ENCODE data around the gene FHIT. TPM values are rescaled to one million over a fixed set of nuclear protein-coding genes. Genes with fewer than 3 reads are reported as not detected.

Gene FHIT
- total and polyA plus RNA-seq, 4 donors = 2.6 to 21.3 (median 8.7) TPM

- H3K9ac ChIP-seq (ENCODE audit: insufficient read depth in 1 of 2, low read length in 2 of 2) = no peak overlapping the region
- no peak for TF ChIP-seq CTCF (IDR thresholded peaks at IDR 0.05; ENCODE audit: control extremely low read depth, extremely low read depth)
- H3K9me3 ChIP-seq (ENCODE audit: control insufficient read depth in 4 of 4, insufficient read depth in 3 of 4, low read length in 3 of 4) = no peaks in the 10 kb centered on the region
- no peaks in the 10 kb centered on the region for H3K4me1 ChIP-seq (ENCODE audit: control insufficient read depth in 5 of 5, insufficient read depth in 5 of 5, low read length in 5 of 5)
- no peak overlapping the region for H3K27ac ChIP-seq (ENCODE audit: low read depth in 1 of 2, low read length in 1 of 2)
- H3K36me3 ChIP-seq (ENCODE audit: control insufficient read depth in 4 of 4, insufficient read depth in 4 of 4, low read length in 4 of 4) = no peaks in the 10 kb centered on the region
- DNase-seq (no peak), ATAC-seq (ENCODE audit: insufficient read depth, low FRiP score) (no peak)
- WGBS, 2 donors = 93 to 96% methylated on average over 3 of the region's 3 CpGs
- no peaks in the 10 kb centered on the region for H3K27me3 ChIP-seq (ENCODE audit: control insufficient read depth in 3 of 3, insufficient read depth in 3 of 3, low read length in 2 of 3)
- no peak overlapping the region for H3K4me3 ChIP-seq
Measured at GRCh38 chr3:59890639-59891038, 1360.6 kb downstream of the FHIT start.

- 95 to 96% methylated on average over 1 of the region's 1 CpG for WGBS, 2 donors
- Histone ChIP-seq H3K9me3 (ENCODE audit: control insufficient read depth in 4 of 4, insufficient read depth in 3 of 4, low read length in 3 of 4) (no peaks in the 10 kb centered on the region), H3K27me3 (ENCODE audit: control insufficient read depth in 3 of 3, insufficient read depth in 3 of 3, low read length in 2 of 3) (no peaks in the 10 kb centered on the region), H3K36me3 (ENCODE audit: control insufficient read depth in 4 of 4, insufficient read depth in 4 of 4, low read length in 4 of 4) (no peaks in the 10 kb centered on the region), H3K9ac (ENCODE audit: insufficient read depth in 1 of 2, low read length in 2 of 2) (no peak overlapping the region), H3K4me3 (no peak overlapping the region), H3K4me1 (ENCODE audit: control insufficient read depth in 5 of 5, insufficient read depth in 5 of 5, low read length in 5 of 5) (no peaks in the 10 kb centered on the region), H3K27ac (ENCODE audit: low read depth in 1 of 2, low read length in 1 of 2) (no peak overlapping the region)
- ATAC-seq (ENCODE audit: insufficient read depth, low FRiP score) (no peak), DNase-seq (no peak)
- no peak for TF ChIP-seq CTCF (IDR thresholded peaks at IDR 0.05; ENCODE audit: control extremely low read depth, extremely low read depth)
Measured at GRCh38 chr3:59886790-59887189, 1364.5 kb downstream of the FHIT start.

- Histone ChIP-seq H3K36me3 (ENCODE audit: control insufficient read depth in 4 of 4, insufficient read depth in 4 of 4, low read length in 4 of 4) (no peaks in the 10 kb centered on the region), H3K27ac (ENCODE audit: low read depth in 1 of 2, low read length in 1 of 2) (no peak overlapping the region), H3K9me3 (ENCODE audit: control insufficient read depth in 4 of 4, insufficient read depth in 3 of 4, low read length in 3 of 4) (no peaks in the 10 kb centered on the region), H3K27me3 (ENCODE audit: control insufficient read depth in 3 of 3, insufficient read depth in 3 of 3, low read length in 2 of 3) (no peaks in the 10 kb centered on the region), H3K4me1 (ENCODE audit: control insufficient read depth in 5 of 5, insufficient read depth in 5 of 5, low read length in 5 of 5) (no peaks in the 10 kb centered on the region), H3K4me3 (no peak overlapping the region), H3K9ac (ENCODE audit: insufficient read depth in 1 of 2, low read length in 2 of 2) (no peak overlapping the region)
- no peak for ATAC-seq (ENCODE audit: insufficient read depth, low FRiP score)
- 55 to 89% methylated on average over 2 of the region's 2 CpGs for WGBS, 2 donors
- TF ChIP-seq CTCF (IDR thresholded peaks at IDR 0.05; ENCODE audit: control extremely low read depth, extremely low read depth) = no peak
- no peak for DNase-seq
Measured at GRCh38 chr3:59885899-59886400, 1365.3 kb downstream of the FHIT start.

- TF ChIP-seq CTCF (IDR thresholded peaks at IDR 0.05; ENCODE audit: control extremely low read depth, extremely low read depth) = no peak
- Histone ChIP-seq H3K36me3 (ENCODE audit: control insufficient read depth in 4 of 4, insufficient read depth in 4 of 4, low read length in 4 of 4) (no peaks in the 10 kb centered on the region), H3K4me3 (no peak overlapping the region), H3K27me3 (ENCODE audit: control insufficient read depth in 3 of 3, insufficient read depth in 3 of 3, low read length in 2 of 3) (peaks cover 0 to 2% (median 0%) of the 10 kb centered on the region in 3 donors), H3K4me1 (ENCODE audit: control insufficient read depth in 5 of 5, insufficient read depth in 5 of 5, low read length in 5 of 5) (no peaks in the 10 kb centered on the region), H3K9ac (ENCODE audit: insufficient read depth in 1 of 2, low read length in 2 of 2) (no peak overlapping the region), H3K27ac (ENCODE audit: low read depth in 1 of 2, low read length in 1 of 2) (no peak overlapping the region), H3K9me3 (ENCODE audit: control insufficient read depth in 4 of 4, insufficient read depth in 3 of 4, low read length in 3 of 4) (no peaks in the 10 kb centered on the region)
- DNase-seq = no peak
- no peak for ATAC-seq (ENCODE audit: insufficient read depth, low FRiP score)
- WGBS, 2 donors = 85% methylated on average over 4 of the region's 4 CpGs
Measured at GRCh38 chr3:59885101-59885500, 1366.2 kb downstream of the FHIT start.

Measured in lung (tissue), 12 donors.